H9 (cell line): ENCODE data around the gene C1QTNF1. TPM values are rescaled to one million over a fixed set of nuclear protein-coding genes. Genes with fewer than 3 reads are reported as not detected.

ENCODE experiments used
- DNase-seq: peaks from one replicate; pipeline ENCODE4 v3.0.0-alpha.2; 2017
- H2AFZ ChIP-seq: one replicate; pipeline ENCODE4 v1.6.1; 2013; ENCODE audit warnings: mild to moderate bottlenecking, low read length, control low read depth, moderate library complexity
- H2AK5ac ChIP-seq: 2 replicates; pipeline ENCODE4 v1.6.1; 2013; ENCODE audit warnings: low read length, control low read depth, mixed read lengths; ENCODE audit not compliant: insufficient read length
- H2BK120ac ChIP-seq: one replicate; pipeline ENCODE4 v1.6.1; 2013; ENCODE audit warnings: low read depth, mild to moderate bottlenecking, low read length, control low read depth, inconsistent platforms; ENCODE audit not compliant: poor library complexity, severe bottlenecking
- H2BK12ac ChIP-seq: 2 replicates; pipeline ENCODE4 v1.6.1; 2013; ENCODE audit warnings: low read length, control low read depth, mixed read lengths, low read depth; ENCODE audit not compliant: insufficient read length
- H2BK15ac ChIP-seq: 2 replicates; pipeline ENCODE4 v1.6.1; 2013; ENCODE audit warnings: low read depth, low read length, control low read depth
- H2BK20ac ChIP-seq: one replicate; pipeline ENCODE4 v1.6.1; 2013; ENCODE audit warnings: low read depth, mild to moderate bottlenecking, low read length, control low read depth, inconsistent platforms; ENCODE audit not compliant: poor library complexity, severe bottlenecking
- H2BK5ac ChIP-seq: 2 replicates; pipeline ENCODE4 v1.6.1; 2013; ENCODE audit warnings: low read length, control low read depth, mixed read lengths; ENCODE audit not compliant: insufficient read length
- H3K14ac ChIP-seq: 2 replicates; pipeline ENCODE4 v1.6.1; 2013; ENCODE audit warnings: low read length, control low read depth; ENCODE audit not compliant: insufficient read depth
- H3K18ac ChIP-seq: 2 replicates; pipeline ENCODE4 v1.6.1; 2013; ENCODE audit warnings: low read depth, mild to moderate bottlenecking, mixed read lengths, low read length, control low read depth; ENCODE audit not compliant: insufficient read length
- H3K23ac ChIP-seq: 2 replicates; pipeline ENCODE4 v1.6.1; 2013; ENCODE audit warnings: low read length, control low read depth, mixed read lengths, low read depth; ENCODE audit not compliant: insufficient read length
- H3K23me2 ChIP-seq: 2 replicates; pipeline ENCODE4 v1.6.1; 2013; ENCODE audit warnings: low read depth, mild to moderate bottlenecking, mixed read lengths, low read length, control low read depth; ENCODE audit not compliant: insufficient read length, poor library complexity, severe bottlenecking
- H3K27ac ChIP-seq: 2 replicates; pipeline ENCODE4 v1.5.1; 2013; ENCODE audit warnings: low read length, control low read depth, mixed read lengths, low read depth; ENCODE audit not compliant: insufficient read length
- H3K27me3 ChIP-seq: 2 replicates; pipeline ENCODE4 v1.6.1; 2013; ENCODE audit warnings: low read length, control low read depth, inconsistent platforms; ENCODE audit not compliant: insufficient read depth
- H3K4ac ChIP-seq: 2 replicates; pipeline ENCODE4 v1.6.1; 2013; ENCODE audit warnings: low read depth, mild to moderate bottlenecking, control low read depth, inconsistent platforms, low read length, moderate library complexity
- H3K4me1 ChIP-seq: 2 replicates; pipeline ENCODE4 v1.6.1; 2013; ENCODE audit warnings: low read length, control low read depth, inconsistent platforms; ENCODE audit not compliant: insufficient read depth
- H3K4me2 ChIP-seq: 2 replicates; pipeline ENCODE4 v1.6.1; 2013; ENCODE audit warnings: low read length, control low read depth, mixed read lengths; ENCODE audit not compliant: insufficient read length, insufficient read depth
- H3K56ac ChIP-seq: 2 replicates; pipeline ENCODE4 v1.6.1; 2013; ENCODE audit warnings: low read depth, mild to moderate bottlenecking, mixed read lengths, low read length, control low read depth; ENCODE audit not compliant: insufficient read length
- H3K79me1 ChIP-seq: 2 replicates; pipeline ENCODE4 v1.6.1; 2013; ENCODE audit warnings: low read depth, mild to moderate bottlenecking, moderate library complexity, low read length, control low read depth, inconsistent platforms; ENCODE audit not compliant: insufficient read depth, poor library complexity, severe bottlenecking
- H3K79me2 ChIP-seq: 2 replicates; pipeline ENCODE4 v1.6.1; 2013; ENCODE audit warnings: low read length, control low read depth, inconsistent platforms; ENCODE audit not compliant: insufficient read depth
- H3K9ac ChIP-seq: 2 replicates; pipeline ENCODE4 v1.6.1; 2013; ENCODE audit warnings: low read length, control low read depth, mixed read lengths; ENCODE audit not compliant: insufficient read length; ENCODE audit errors: extremely low read depth
- H3K9me3 ChIP-seq: one replicate; pipeline ENCODE4 v1.6.1; 2013; ENCODE audit warnings: low read depth, low read length, inconsistent platforms; ENCODE audit not compliant: control insufficient read depth
- H3T11ph ChIP-seq: one replicate; pipeline ENCODE4 v1.6.1; 2013; ENCODE audit warnings: mild to moderate bottlenecking, low read length, control low read depth, inconsistent platforms
- H4K20me1 ChIP-seq: one replicate; pipeline ENCODE4 v1.6.1; 2013; ENCODE audit not compliant: control insufficient read depth, insufficient read length, insufficient read depth
- H4K5ac ChIP-seq: 2 replicates; pipeline ENCODE4 v1.6.1; 2013; ENCODE audit warnings: low read depth, mild to moderate bottlenecking, mixed read lengths, low read length, control low read depth; ENCODE audit not compliant: insufficient read length
- H4K8ac ChIP-seq: replicated peaks from 2 replicates; pipeline ENCODE4 v1.6.1; 2013; ENCODE audit warnings: low read length, control low read depth, mixed read lengths, low read depth; ENCODE audit not compliant: insufficient read length
- H4K91ac ChIP-seq: 2 replicates; pipeline ENCODE4 v1.6.1; 2013; ENCODE audit warnings: low read depth, mild to moderate bottlenecking, moderate library complexity, mixed read lengths, low read length, control low read depth; ENCODE audit not compliant: insufficient read length
- H3K27ac Mint-ChIP-seq, 3 experiments: 2 replicates in 2 of 3; 3 replicates in 1 of 3; pipeline ENCODE4 v1.8.0; 2020 to 2021; ENCODE audit warnings: mixed read lengths in 3 of 3, mild to moderate bottlenecking in 1 of 3, moderate library complexity in 1 of 3
- H3K27me3 Mint-ChIP-seq: 2 replicates; pipeline ENCODE4 v1.8.0; 2021; ENCODE audit warnings: low read depth, mild to moderate bottlenecking, moderate library complexity, mixed read lengths
- H3K36me3 Mint-ChIP-seq, 3 experiments: 2 replicates in 2 of 3; 3 replicates in 1 of 3; pipeline ENCODE4 v1.8.0; 2020 to 2021; ENCODE audit warnings: low read depth in 3 of 3, mixed read lengths in 3 of 3; ENCODE audit not compliant: insufficient read depth in 1 of 3
- H3K4me1 Mint-ChIP-seq, 2 experiments: 2 replicates each; pipeline ENCODE4 v1.8.0; 2020; ENCODE audit warnings: mixed read lengths in 2 of 2
- H3K4me3 Mint-ChIP-seq, 2 experiments: 2 replicates in 1 of 2; 3 replicates in 1 of 2; pipeline ENCODE4 v1.8.0; 2020 to 2021; ENCODE audit warnings: mild to moderate bottlenecking in 2 of 2, mixed read lengths in 2 of 2, moderate library complexity in 1 of 2
- H3K9me3 Mint-ChIP-seq, 2 experiments: 2 replicates in 1 of 2; 3 replicates in 1 of 2; pipeline ENCODE4 v1.8.0; 2020; ENCODE audit warnings: mild to moderate bottlenecking in 2 of 2, mixed read lengths in 2 of 2, moderate library complexity in 1 of 2
- WGBS: extraction: QIAGEN DNeasy Blood & Tissue Kit; methylation state at CpG from one replicate; pipeline ENCODE4 v1.1.7; 2013; ENCODE audit warnings: missing lambda C conversion rate, low lambda C conversion rate, mixed read lengths; ENCODE audit not compliant: insufficient read length; ENCODE audit errors: extremely low coverage; 5-methylcytosine and 5-hydroxymethylcytosine counted together
- total RNA-seq: library from RNA; stranded (reverse); gene quantifications from 2 replicates; pipeline ENCODE4 v1.2.1, GENCODE V29; 2021
- TF ChIP-seq, protein P1 (sequence below): fragments of 200-600 bp; sonication (generic); conservative IDR thresholded peaks from 3 replicates; pipeline ENCODE4 v1.8.0; 2021; ENCODE audit warnings: antibody characterized with exemption, mild to moderate bottlenecking

The C1QTNF1 gene
- total RNA-seq, 1 experiment from 2014 or later = 0.96 TPM

DNA sequence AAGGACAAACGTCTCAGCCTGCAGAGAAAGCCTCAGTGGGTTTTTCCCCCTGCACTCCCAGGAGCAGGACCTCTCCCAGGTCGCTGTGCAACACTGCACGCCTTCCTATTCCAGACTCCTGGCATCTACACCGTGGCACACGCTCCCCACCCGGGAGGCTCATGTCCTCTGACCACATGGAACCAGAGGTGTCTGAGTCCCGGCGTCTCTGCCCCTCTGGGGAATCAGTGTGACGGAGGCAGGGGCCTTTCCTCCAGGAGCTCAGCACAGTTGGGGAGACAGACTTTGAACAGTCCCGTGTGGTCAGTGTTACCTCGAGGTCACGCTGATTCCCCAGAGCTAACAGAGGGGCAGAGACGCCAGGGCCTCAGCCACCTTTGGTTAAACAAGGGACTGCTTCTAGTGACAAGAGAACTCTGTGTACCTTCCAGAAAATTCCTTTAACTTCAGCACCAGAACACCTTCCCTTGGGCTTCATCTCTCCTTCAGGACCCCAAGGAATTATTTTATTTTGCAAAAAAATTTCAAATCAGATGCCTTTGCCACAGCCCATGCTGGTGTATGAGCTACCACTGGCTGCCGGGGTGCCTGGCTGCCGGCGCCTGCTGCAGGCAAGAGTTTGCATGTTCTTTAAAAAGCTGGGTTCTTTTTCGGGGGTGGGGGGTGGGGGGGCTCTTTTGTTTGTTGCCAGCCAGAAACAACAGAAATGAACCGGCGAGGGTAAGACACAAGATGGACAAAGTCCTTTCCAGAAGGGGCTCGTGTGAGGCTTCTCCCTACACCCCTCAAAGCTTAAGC is 21.0 kb upstream of the C1QTNF1 start:
- no peak for DNase-seq
- H4K20me1 ChIP-seq = no peaks in the 10 kb centered on the region
- no peaks in the 10 kb centered on the region for H3K4me1 ChIP-seq

More for the DNA sequence above, 21.0 kb upstream of the C1QTNF1 start:
- no peak overlapping the region for H2BK5ac ChIP-seq
- no peaks in the 10 kb centered on the region for H3K79me1 ChIP-seq
- H2BK12ac ChIP-seq = no peak overlapping the region
- H2AK5ac ChIP-seq = no peak overlapping the region
- peaks cover 5 to 29% (median 7%) of the 10 kb centered on the region in 3 experiments; a peak in 6 of 7 replicates for H3K36me3 Mint-ChIP-seq
- 0 out of 2 replicates have a peak, but pooled peaks cover 2% of the 10 kb centered on the region for H3K79me2 ChIP-seq
- no CpG with 5 or more reads among the region's 20 CpGs for WGBS
- no peak overlapping the region for H3K27ac Mint-ChIP-seq
- no peak overlapping the region for H2BK120ac ChIP-seq
- H4K8ac ChIP-seq = no peak overlapping the region
- H3K9me3 Mint-ChIP-seq = no peaks in the 10 kb centered on the region; a peak in 1 of 5 replicates
- peaks cover 31% of the 10 kb centered on the region for H3K27me3 ChIP-seq
- no peak overlapping the region for H3T11ph ChIP-seq
- H2AFZ ChIP-seq = no peak overlapping the region
- H3K56ac ChIP-seq = no peak overlapping the region
- H3K4me3 Mint-ChIP-seq = no peak overlapping the region; a peak in 1 of 5 replicates
- no peak overlapping the region for H4K5ac ChIP-seq
- no peak overlapping the region for H2BK20ac ChIP-seq
- no peak overlapping the region for H4K91ac ChIP-seq
- H3K4ac ChIP-seq = no peak overlapping the region
- H3K27me3 Mint-ChIP-seq = peaks cover 83% of the 10 kb centered on the region
- H2BK15ac ChIP-seq = no peak overlapping the region
- H3K14ac ChIP-seq = no peak overlapping the region
- no peak overlapping the region for H3K9ac ChIP-seq
- peaks cover 8 to 10% of the 10 kb centered on the region in 2 experiments for H3K4me1 Mint-ChIP-seq
- TF ChIP-seq, protein P1, sequence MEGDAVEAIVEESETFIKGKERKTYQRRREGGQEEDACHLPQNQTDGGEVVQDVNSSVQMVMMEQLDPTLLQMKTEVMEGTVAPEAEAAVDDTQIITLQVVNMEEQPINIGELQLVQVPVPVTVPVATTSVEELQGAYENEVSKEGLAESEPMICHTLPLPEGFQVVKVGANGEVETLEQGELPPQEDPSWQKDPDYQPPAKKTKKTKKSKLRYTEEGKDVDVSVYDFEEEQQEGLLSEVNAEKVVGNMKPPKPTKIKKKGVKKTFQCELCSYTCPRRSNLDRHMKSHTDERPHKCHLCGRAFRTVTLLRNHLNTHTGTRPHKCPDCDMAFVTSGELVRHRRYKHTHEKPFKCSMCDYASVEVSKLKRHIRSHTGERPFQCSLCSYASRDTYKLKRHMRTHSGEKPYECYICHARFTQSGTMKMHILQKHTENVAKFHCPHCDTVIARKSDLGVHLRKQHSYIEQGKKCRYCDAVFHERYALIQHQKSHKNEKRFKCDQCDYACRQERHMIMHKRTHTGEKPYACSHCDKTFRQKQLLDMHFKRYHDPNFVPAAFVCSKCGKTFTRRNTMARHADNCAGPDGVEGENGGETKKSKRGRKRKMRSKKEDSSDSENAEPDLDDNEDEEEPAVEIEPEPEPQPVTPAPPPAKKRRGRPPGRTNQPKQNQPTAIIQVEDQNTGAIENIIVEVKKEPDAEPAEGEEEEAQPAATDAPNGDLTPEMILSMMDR = no peak
- no peaks in the 10 kb centered on the region for H3K9me3 ChIP-seq
- H3K27ac ChIP-seq = no peak overlapping the region
- no peak overlapping the region for H3K18ac ChIP-seq
- H3K4me2 ChIP-seq = no peak overlapping the region
- no peaks in the 10 kb centered on the region for H3K23me2 ChIP-seq
- H3K23ac ChIP-seq = no peak overlapping the region
